Neural cell (in vitro differentiated cells): Measurements from ENCODE around the gene IL21R. TPM values are rescaled to one million over a fixed set of nuclear protein-coding genes. Genes with fewer than 3 reads are reported as not detected.

Experiments
- H2AFZ ChIP-seq: fragments of 200-600, 300-800 bp; sonication (generic), shearing (Covaris generic); 2 replicates; pipeline ENCODE4 v1.6.0; 2014; ENCODE audit warnings: low read depth, mild to moderate bottlenecking, antibody characterized with exemption, low read length, moderate library complexity
- H3F3A ChIP-seq: fragments of 200-600 bp; shearing (Covaris generic); 2 replicates; pipeline ENCODE4 v1.6.1; 2016; ENCODE audit warnings: mild to moderate bottlenecking, moderate library complexity, mixed read lengths, antibody characterized with exemption, low read length; ENCODE audit not compliant: insufficient read depth, poor library complexity, severe bottlenecking
- H3K27ac ChIP-seq: fragments of 200-600, 300-800 bp; sonication (generic), shearing (Covaris generic); 2 replicates; pipeline ENCODE4 v1.5.1; 2014; ENCODE audit warnings: mild to moderate bottlenecking, low read length, moderate library complexity
- H3K27me3 ChIP-seq: fragments of 300-800, 200-600 bp; sonication (generic), shearing (Covaris generic); 2 replicates; pipeline ENCODE4 v1.6.0; 2014; ENCODE audit warnings: mild to moderate bottlenecking, low read depth, low read length, moderate library complexity; ENCODE audit not compliant: insufficient read depth
- H3K36me3 ChIP-seq: fragments of 300-800, 200-600 bp; sonication (generic), shearing (Covaris generic); 2 replicates; pipeline ENCODE4 v1.5.1; 2014; ENCODE audit warnings: mild to moderate bottlenecking, antibody characterized with exemption, low read length, moderate library complexity; ENCODE audit not compliant: insufficient read depth
- H3K4me2 ChIP-seq: fragments of 300-800, 200-600 bp; sonication (generic), shearing (Covaris generic); 2 replicates; pipeline ENCODE4 v1.6.0; 2014; ENCODE audit warnings: mild to moderate bottlenecking, low read length
- H3K4me3 ChIP-seq: fragments of 300-800, 200-600 bp; sonication (generic), shearing (Covaris generic); 2 replicates; pipeline ENCODE4 v1.5.1; 2014; ENCODE audit warnings: mild to moderate bottlenecking, low read length, moderate library complexity
- H3K79me2 ChIP-seq: fragments of 200-600 bp; shearing (Covaris generic); replicated peaks from 2 replicates; pipeline ENCODE4 v1.6.0; 2014; ENCODE audit warnings: mild to moderate bottlenecking, low read length, moderate library complexity; ENCODE audit not compliant: insufficient read depth
- H3K9ac ChIP-seq: fragments of 300-800, 200-600 bp; sonication (generic), shearing (Covaris generic); 2 replicates; pipeline ENCODE4 v1.6.1; 2016; ENCODE audit warnings: mild to moderate bottlenecking, low read length, mixed read lengths
- H3K9me2 ChIP-seq: fragments of 200-600 bp; shearing (Covaris generic); 2 replicates; pipeline ENCODE4 v1.6.1; 2016; ENCODE audit warnings: mild to moderate bottlenecking, low read length, mixed read lengths; ENCODE audit not compliant: insufficient read depth
- H3K9me3 ChIP-seq: fragments of 200-600, 300-800 bp; sonication (generic), shearing (Covaris generic); 2 replicates; pipeline ENCODE4 v1.6.1; 2016; ENCODE audit warnings: mild to moderate bottlenecking, mixed run types, low read length, moderate library complexity, mixed read lengths
- H4K20me1 ChIP-seq: fragments of 200-600 bp; shearing (Covaris generic); 2 replicates; pipeline ENCODE4 v1.6.1; 2016; ENCODE audit warnings: mild to moderate bottlenecking, mixed run types; ENCODE audit not compliant: insufficient read depth
- EP300 ChIP-seq: fragments of 450-650 bp; conservative IDR thresholded peaks from 2 replicates; pipeline ENCODE4 v1.6.1; 2014; ENCODE audit warnings: antibody characterized with exemption, mild to moderate bottlenecking, moderate library complexity; ENCODE audit not compliant: poor library complexity, severe bottlenecking
- EZH2 ChIP-seq: fragments of 200-600, 300-800 bp; shearing (Covaris generic), sonication (generic); IDR thresholded peaks from 2 replicates; pipeline ENCODE4 v1.6.1; 2014; ENCODE audit warnings: antibody characterized with exemption, low read length, borderline replicate concordance, mild to moderate bottlenecking; ENCODE audit not compliant: insufficient read depth, poor library complexity, severe bottlenecking
- MXI1 ChIP-seq: fragments of 450-650 bp; conservative IDR thresholded peaks from 2 replicates; pipeline ENCODE4 v1.6.1; 2014; ENCODE audit warnings: antibody characterized with exemption, mild to moderate bottlenecking; ENCODE audit not compliant: poor library complexity, severe bottlenecking
- POLR2AphosphoS5 ChIP-seq: IDR thresholded peaks from 2 replicates; pipeline ENCODE4 v1.6.1; 2012
- RAD21 ChIP-seq: fragments of 450-650 bp; conservative IDR thresholded peaks from 2 replicates; pipeline ENCODE4 v1.6.1; 2014; ENCODE audit warnings: antibody characterized with exemption, mild to moderate bottlenecking, moderate library complexity
- SMC3 ChIP-seq: fragments of 450-650 bp; conservative IDR thresholded peaks from 2 replicates; pipeline ENCODE4 v1.6.1; 2014; ENCODE audit warnings: antibody characterized with exemption, mild to moderate bottlenecking, moderate library complexity; ENCODE audit not compliant: poor library complexity
- TAF1 ChIP-seq: IDR thresholded peaks from 2 replicates; pipeline ENCODE4 v1.6.1; 2012; ENCODE audit warnings: low read depth
- polyA plus RNA-seq: library from polyadenylated mRNA; depleted of rRNA; stranded (reverse); fragments of >200 nt; gene quantifications from 2 replicates; pipeline ENCODE4 v1.2.3, GENCODE V29; 2014
- TF ChIP-seq, protein P1 (sequence below): fragments of 450-650 bp; IDR thresholded peaks from 2 replicates; pipeline ENCODE4 v1.5.1; 2014; ENCODE audit warnings: antibody characterized with exemption, mild to moderate bottlenecking, moderate library complexity; ENCODE audit not compliant: poor library complexity, severe bottlenecking
- TF ChIP-seq, protein P2 (sequence below): IDR thresholded peaks from 2 replicates; pipeline ENCODE4 v1.6.1; 2012; ENCODE audit warnings: borderline replicate concordance

The IL21R gene
- polyA plus RNA-seq, 1 donor from 2014 or later = not detected

DNA sequence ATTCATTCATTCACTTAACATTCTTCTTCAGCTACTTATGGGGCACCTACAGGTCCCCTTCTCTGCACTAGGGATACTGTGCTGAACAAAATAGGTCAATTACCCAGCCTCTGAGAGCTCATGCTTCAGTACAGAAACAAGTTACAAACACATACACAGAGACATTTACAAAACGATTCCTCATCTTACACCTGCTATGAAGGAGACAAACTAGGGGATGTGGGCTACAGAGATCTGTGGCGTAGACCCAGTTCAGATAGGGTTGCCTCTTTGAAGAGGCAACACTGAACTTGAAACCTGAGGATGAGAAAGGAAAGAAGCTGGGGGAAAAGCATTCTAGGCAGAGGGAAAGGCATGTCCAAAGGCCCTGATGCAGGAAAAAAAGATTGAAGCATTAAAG is 5.2 kb downstream of the IL21R start:
- Histone ChIP-seq H3K9me2 (no peaks in the 10 kb centered on the region), H3K79me2 (no peaks in the 10 kb centered on the region), H3K36me3 (no peaks in the 10 kb centered on the region), H4K20me1 (no peaks in the 10 kb centered on the region), H3K9me3 (no peaks in the 10 kb centered on the region), H2AFZ (no peak overlapping the region), H3K4me2 (no peak overlapping the region), H3K9ac (no peak overlapping the region), H3K4me3 (no peak overlapping the region), H3F3A (no peaks in the 10 kb centered on the region), H3K27ac (no peak overlapping the region), H3K27me3 (no peaks in the 10 kb centered on the region)
- TF ChIP-seq EP300 (no peak), SMC3 (no peak), POLR2AphosphoS5 (no peak), EZH2 (no peak), RAD21 (no peak), TAF1 (no peak)
- TF ChIP-seq, protein P1, sequence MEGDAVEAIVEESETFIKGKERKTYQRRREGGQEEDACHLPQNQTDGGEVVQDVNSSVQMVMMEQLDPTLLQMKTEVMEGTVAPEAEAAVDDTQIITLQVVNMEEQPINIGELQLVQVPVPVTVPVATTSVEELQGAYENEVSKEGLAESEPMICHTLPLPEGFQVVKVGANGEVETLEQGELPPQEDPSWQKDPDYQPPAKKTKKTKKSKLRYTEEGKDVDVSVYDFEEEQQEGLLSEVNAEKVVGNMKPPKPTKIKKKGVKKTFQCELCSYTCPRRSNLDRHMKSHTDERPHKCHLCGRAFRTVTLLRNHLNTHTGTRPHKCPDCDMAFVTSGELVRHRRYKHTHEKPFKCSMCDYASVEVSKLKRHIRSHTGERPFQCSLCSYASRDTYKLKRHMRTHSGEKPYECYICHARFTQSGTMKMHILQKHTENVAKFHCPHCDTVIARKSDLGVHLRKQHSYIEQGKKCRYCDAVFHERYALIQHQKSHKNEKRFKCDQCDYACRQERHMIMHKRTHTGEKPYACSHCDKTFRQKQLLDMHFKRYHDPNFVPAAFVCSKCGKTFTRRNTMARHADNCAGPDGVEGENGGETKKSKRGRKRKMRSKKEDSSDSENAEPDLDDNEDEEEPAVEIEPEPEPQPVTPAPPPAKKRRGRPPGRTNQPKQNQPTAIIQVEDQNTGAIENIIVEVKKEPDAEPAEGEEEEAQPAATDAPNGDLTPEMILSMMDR = no peak
- TF ChIP-seq, protein P2, sequence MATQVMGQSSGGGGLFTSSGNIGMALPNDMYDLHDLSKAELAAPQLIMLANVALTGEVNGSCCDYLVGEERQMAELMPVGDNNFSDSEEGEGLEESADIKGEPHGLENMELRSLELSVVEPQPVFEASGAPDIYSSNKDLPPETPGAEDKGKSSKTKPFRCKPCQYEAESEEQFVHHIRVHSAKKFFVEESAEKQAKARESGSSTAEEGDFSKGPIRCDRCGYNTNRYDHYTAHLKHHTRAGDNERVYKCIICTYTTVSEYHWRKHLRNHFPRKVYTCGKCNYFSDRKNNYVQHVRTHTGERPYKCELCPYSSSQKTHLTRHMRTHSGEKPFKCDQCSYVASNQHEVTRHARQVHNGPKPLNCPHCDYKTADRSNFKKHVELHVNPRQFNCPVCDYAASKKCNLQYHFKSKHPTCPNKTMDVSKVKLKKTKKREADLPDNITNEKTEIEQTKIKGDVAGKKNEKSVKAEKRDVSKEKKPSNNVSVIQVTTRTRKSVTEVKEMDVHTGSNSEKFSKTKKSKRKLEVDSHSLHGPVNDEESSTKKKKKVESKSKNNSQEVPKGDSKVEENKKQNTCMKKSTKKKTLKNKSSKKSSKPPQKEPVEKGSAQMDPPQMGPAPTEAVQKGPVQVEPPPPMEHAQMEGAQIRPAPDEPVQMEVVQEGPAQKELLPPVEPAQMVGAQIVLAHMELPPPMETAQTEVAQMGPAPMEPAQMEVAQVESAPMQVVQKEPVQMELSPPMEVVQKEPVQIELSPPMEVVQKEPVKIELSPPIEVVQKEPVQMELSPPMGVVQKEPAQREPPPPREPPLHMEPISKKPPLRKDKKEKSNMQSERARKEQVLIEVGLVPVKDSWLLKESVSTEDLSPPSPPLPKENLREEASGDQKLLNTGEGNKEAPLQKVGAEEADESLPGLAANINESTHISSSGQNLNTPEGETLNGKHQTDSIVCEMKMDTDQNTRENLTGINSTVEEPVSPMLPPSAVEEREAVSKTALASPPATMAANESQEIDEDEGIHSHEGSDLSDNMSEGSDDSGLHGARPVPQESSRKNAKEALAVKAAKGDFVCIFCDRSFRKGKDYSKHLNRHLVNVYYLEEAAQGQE = no peak

DNA sequence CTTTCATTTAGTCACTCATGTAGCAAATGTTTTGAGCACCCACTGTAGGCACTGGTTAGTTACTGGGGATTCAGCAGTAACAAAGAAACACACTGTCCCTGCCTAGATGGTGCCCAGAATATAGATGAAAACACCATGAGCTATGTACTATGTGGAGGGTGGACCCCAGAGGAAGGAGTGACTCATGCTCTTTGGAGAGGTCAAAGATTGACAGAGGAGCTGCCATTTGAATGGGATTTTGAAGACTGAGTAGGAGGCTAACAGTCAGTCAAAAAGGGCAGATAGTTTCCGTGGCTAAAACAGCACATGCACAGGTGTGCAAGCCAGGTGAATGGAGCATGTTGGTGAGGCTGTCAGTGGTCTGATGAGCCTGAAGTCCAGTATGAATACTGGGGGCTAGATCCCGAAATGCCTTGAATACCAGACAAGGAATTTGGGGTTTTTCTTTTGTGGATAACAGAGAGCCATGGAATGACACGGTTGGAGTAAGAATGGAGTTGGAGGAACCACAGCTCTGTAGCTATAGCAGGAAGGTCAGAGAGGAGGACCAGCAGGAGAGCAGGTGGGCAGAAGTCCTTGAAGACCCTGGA is 6.1 kb downstream of the IL21R start:
- Histone ChIP-seq H3F3A (no peaks in the 10 kb centered on the region), H2AFZ (no peak overlapping the region), H3K27ac (no peak overlapping the region), H3K36me3 (no peaks in the 10 kb centered on the region), H3K27me3 (no peaks in the 10 kb centered on the region), H3K9ac (no peak overlapping the region), H3K4me3 (no peak overlapping the region), H3K9me2 (no peaks in the 10 kb centered on the region), H3K79me2 (no peaks in the 10 kb centered on the region), H4K20me1 (no peaks in the 10 kb centered on the region), H3K9me3 (no peaks in the 10 kb centered on the region), H3K4me2 (no peak overlapping the region)
- TF ChIP-seq MXI1 = no peak
- TF ChIP-seq POLR2AphosphoS5 = no peak
- no peak for TF ChIP-seq EZH2
- no peak for TF ChIP-seq RAD21
- TF ChIP-seq TAF1 = no peak
- no peak for TF ChIP-seq EP300
- TF ChIP-seq, protein P2 = no peak
- TF ChIP-seq, protein P1 = no peak
- no peak for TF ChIP-seq SMC3
